ENCODE measurements around the gene MUCL3. TPM values are rescaled to one million over a fixed set of nuclear protein-coding genes. Genes with fewer than 3 reads are reported as not detected.
A peak's percentile ranks its signal among the peaks of the same experiment; 100 is the strongest.

Gene MUCL3
- total RNA-seq, 1 experiment from 2014 or later: 0.15 TPM

DNA sequence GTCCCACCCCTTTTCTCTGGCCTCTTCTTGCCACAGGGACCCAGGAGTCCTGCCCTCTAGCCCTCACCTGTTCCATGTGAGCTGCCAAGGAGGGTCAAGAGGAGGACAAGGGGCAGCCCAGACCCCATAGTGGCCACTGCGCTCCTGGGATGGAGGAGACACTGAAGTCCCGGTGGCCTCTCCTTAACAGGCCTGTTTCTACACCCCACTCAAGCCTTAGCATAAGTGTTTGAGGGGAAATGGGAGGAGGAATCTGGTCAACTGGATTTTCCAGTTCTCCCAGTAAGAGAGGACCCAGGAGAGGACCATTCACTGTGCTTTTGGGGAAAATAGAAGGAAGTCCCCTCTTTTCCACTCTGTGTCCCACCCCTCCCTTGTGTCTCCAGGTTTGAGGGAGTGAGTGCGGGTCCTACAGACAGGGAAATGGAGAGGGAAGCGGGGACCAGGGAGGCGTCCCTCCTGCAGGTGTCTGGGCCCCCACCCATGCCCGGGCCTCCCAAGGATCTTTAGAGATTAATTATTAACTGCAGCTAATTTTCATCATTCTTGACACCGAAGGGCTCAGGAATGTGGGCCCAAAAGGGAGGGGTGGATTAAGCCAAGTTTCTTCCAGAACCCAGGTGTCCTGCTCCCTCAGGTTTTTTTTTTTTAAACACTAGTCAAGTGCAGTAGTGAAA is 8.7 kb upstream of the MUCL3 start, which contains the start of gene SFTA2:
SFTA2 (minus strand) TSS at position 202 of the 677 bp plus-strand sequence; CDS start at position 128, 74 bp downstream.
- Histone ChIP-seq H3K27me3 (ENCODE audit: insufficient read depth, low read length) (no peaks in the 10 kb centered on the region), H3K9me3 (ENCODE audit: control insufficient read depth in 1 of 2, insufficient read depth in 1 of 2, low read depth in 1 of 2, low read length in 2 of 2) (peaks cover 0 to 11% of the 10 kb centered on the region in 2 experiments; a peak in 1 of 4 replicates), H3K4me1 (ENCODE audit: control insufficient read depth in 1 of 2, insufficient read depth in 2 of 2, low read length in 2 of 2) (peaks cover 7 to 13% of the 10 kb centered on the region in 2 experiments; a peak in 3 of 4 replicates), H4K20me1 (ENCODE audit: insufficient read depth) (no peaks in the 10 kb centered on the region), H3K36me3 (ENCODE audit: control insufficient read depth in 1 of 2, insufficient read depth in 2 of 2, low read length in 2 of 2) (no peaks in the 10 kb centered on the region), H3K9me2 (ENCODE audit: insufficient read depth) (no peaks in the 10 kb centered on the region), H3K4me3 (replicated peaks in 1 of 2; ENCODE audit: low read depth in 1 of 2, low read length in 2 of 2) (no peak within 1 kb of the TSS), H2AFZ (ENCODE audit: low read depth, low read length, poor library complexity, severe bottlenecking) (no peak within 1 kb of the TSS), H3K9ac (ENCODE audit: low read length) (no peak within 1 kb of the TSS), H3K4me2 (ENCODE audit: low read length) (peak within 1 kb of the TSS; percentile 43), H3K79me2 (ENCODE audit: insufficient read depth, low read length) (no peaks in the 10 kb centered on the region), H3K27ac (ENCODE audit: low read depth, low read length) (no peak within 1 kb of the TSS)
- no peak for ATAC-seq
- no peak for DNase-seq (ENCODE audit: low read depth, low spot score)
- ChIA-PET CTCF (interaction anchor here (0.7 to 1.6 kb wide), 3 partner anchors 8 to 17 kb away, joined by 3 to 6 read pairs (median 5); partner anchors contain the start of gene MUCL3), POLR2A (no interaction called here), RAD21 (ENCODE audit: low non-redundant PET in 1 of 2, low total read pairs in 2 of 2, uncharacterized antibody in 2 of 2, unreplicated experiment in 2 of 2) (no interaction called here)
- TF ChIP-seq POLR2AphosphoS5 (IDR thresholded peaks at IDR 0.05; ENCODE audit: low read depth, low read length) (no peak), ZNF274 (IDR thresholded peaks at IDR 0.05; ENCODE audit: low read depth, low read length) (no peak)
- TF ChIP-seq, protein P1, sequence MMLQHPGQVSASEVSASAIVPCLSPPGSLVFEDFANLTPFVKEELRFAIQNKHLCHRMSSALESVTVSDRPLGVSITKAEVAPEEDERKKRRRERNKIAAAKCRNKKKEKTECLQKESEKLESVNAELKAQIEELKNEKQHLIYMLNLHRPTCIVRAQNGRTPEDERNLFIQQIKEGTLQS (IDR thresholded peaks at IDR 0.05): no peak
- BruUV-seq (replicated peaks): no TSS peak
- intact Hi-C loops (cut with micrococcal nuclease): no loop called here

DNA sequence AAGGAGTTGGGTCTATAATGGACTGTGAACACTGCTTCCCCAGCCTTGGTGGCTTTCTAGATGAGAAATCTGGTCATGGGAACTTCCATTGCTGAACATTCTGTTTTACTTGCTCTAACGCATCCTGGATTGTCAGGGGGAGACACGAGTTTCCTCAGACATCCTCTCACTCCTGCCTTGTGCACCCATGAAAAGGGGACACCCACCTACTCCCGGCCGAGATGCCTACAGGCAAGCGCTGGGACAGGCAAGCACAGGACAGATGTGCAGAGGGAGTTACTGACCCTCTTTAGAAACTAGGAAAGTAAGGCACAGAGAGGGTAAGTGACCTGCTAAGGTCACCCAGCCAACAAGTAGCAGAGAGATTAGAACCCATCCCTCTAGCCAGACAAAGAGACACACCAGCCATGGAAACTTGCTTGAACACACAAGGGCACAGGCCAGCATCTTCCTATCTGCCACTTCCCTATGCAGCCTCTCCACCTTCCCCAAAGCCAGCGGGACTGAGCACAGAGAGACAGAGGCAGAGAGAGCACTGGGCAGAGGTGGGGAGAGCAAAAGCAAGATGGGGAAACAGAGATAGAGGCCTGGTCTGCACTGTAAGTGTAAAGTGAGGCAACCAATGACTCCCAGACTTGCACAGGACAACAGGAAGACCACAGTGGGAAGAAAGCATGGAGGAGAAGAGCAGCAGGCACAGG is 8.0 kb upstream of the MUCL3 start:
- RAD21 ChIA-PET (ENCODE audit: low non-redundant PET in 1 of 2, low total read pairs in 2 of 2, uncharacterized antibody in 2 of 2, unreplicated experiment in 2 of 2): no interaction called here
- TF ChIP-seq, protein P2, sequence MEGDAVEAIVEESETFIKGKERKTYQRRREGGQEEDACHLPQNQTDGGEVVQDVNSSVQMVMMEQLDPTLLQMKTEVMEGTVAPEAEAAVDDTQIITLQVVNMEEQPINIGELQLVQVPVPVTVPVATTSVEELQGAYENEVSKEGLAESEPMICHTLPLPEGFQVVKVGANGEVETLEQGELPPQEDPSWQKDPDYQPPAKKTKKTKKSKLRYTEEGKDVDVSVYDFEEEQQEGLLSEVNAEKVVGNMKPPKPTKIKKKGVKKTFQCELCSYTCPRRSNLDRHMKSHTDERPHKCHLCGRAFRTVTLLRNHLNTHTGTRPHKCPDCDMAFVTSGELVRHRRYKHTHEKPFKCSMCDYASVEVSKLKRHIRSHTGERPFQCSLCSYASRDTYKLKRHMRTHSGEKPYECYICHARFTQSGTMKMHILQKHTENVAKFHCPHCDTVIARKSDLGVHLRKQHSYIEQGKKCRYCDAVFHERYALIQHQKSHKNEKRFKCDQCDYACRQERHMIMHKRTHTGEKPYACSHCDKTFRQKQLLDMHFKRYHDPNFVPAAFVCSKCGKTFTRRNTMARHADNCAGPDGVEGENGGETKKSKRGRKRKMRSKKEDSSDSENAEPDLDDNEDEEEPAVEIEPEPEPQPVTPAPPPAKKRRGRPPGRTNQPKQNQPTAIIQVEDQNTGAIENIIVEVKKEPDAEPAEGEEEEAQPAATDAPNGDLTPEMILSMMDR (IDR thresholded peaks at IDR 0.05 in 2 of 3, conservative IDR thresholded peaks at IDR 0.05 in 1 of 3; ENCODE audit: borderline replicate concordance in 1 of 3, insufficient read depth in 1 of 3, low read depth in 2 of 3, low read length in 2 of 3): no peak
- TF ChIP-seq, protein P3, sequence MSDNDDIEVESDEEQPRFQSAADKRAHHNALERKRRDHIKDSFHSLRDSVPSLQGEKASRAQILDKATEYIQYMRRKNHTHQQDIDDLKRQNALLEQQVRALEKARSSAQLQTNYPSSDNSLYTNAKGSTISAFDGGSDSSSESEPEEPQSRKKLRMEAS (IDR thresholded peaks at IDR 0.05): no peak
- TF ChIP-seq YY1 (IDR thresholded peaks at IDR 0.05; ENCODE audit: extremely low read depth, insufficient replicate concordance, low read depth, low read length) (no peak), ZNF274 (IDR thresholded peaks at IDR 0.05; ENCODE audit: low read depth, low read length) (no peak), SRF (IDR thresholded peaks at IDR 0.05; ENCODE audit: low read depth) (no peak), SIN3A (IDR thresholded peaks at IDR 0.05; ENCODE audit: low read depth) (no peak), POLR2AphosphoS5 (IDR thresholded peaks at IDR 0.05; ENCODE audit: low read depth, low read length) (no peak), CEBPB (IDR thresholded peaks at IDR 0.05; ENCODE audit: low read depth) (no peak), SP1 (IDR thresholded peaks at IDR 0.05; ENCODE audit: low read depth) (no peak), POLR2A (IDR thresholded peaks at IDR 0.05; ENCODE audit: borderline replicate concordance, extremely low read depth, insufficient read depth, insufficient read length) (no peak), ZFX (IDR thresholded peaks at IDR 0.05) (no peak), JUND (IDR thresholded peaks at IDR 0.05) (no peak), EZH2 (IDR thresholded peaks at IDR 0.05) (no peak), RAD21 (IDR thresholded peaks at IDR 0.05; ENCODE audit: low read depth) (no peak), CBX3 (IDR thresholded peaks at IDR 0.05; ENCODE audit: low read depth) (no peak)
- TF ChIP-seq, protein P1 (IDR thresholded peaks at IDR 0.05): no peak

More for the DNA sequence above, 8.0 kb upstream of the MUCL3 start:
- no peaks in the 10 kb centered on the region for H3K36me3 ChIP-seq (ENCODE audit: control insufficient read depth in 1 of 2, insufficient read depth in 2 of 2, low read length in 2 of 2)
- peaks cover 0 to 11% of the 10 kb centered on the region in 2 experiments; a peak in 1 of 4 replicates for H3K9me3 ChIP-seq (ENCODE audit: control insufficient read depth in 1 of 2, insufficient read depth in 1 of 2, low read depth in 1 of 2, low read length in 2 of 2)
- no peak overlapping the region for H3K27ac ChIP-seq (ENCODE audit: low read depth, low read length)
- POLR2A ChIA-PET: no interaction called here
- no peak for DNase-seq (ENCODE audit: low read depth, low spot score)
- H3K27me3 ChIP-seq (ENCODE audit: insufficient read depth, low read length): no peaks in the 10 kb centered on the region
- no peaks in the 10 kb centered on the region for H3K79me2 ChIP-seq (ENCODE audit: insufficient read depth, low read length)
- peak overlapping the region; percentile 43; the same call in 1 of the 2 replicates for H3K4me2 ChIP-seq (ENCODE audit: low read length)
- BruUV-seq (replicated peaks): no TSS peak
- no peak for ATAC-seq
- CTCF ChIA-PET: interaction anchor here (1.3 to 1.6 kb wide), 2 partner anchors 10 to 17 kb away, joined by 5 to 6 read pairs; no protein-coding TSS in a partner anchor
- intact Hi-C loops (cut with micrococcal nuclease): no loop called here
- H3K4me3 ChIP-seq (replicated peaks in 1 of 2; ENCODE audit: low read depth in 1 of 2, low read length in 2 of 2): no peak overlapping the region
- H2AFZ ChIP-seq (ENCODE audit: low read depth, low read length, poor library complexity, severe bottlenecking): no peak overlapping the region
- H3K4me1 ChIP-seq (ENCODE audit: control insufficient read depth in 1 of 2, insufficient read depth in 2 of 2, low read length in 2 of 2): peaks cover 7 to 13% of the 10 kb centered on the region in 2 experiments; a peak in 3 of 4 replicates
- H4K20me1 ChIP-seq (ENCODE audit: insufficient read depth): no peaks in the 10 kb centered on the region
- no peaks in the 10 kb centered on the region for H3K9me2 ChIP-seq (ENCODE audit: insufficient read depth)
- H3K9ac ChIP-seq (ENCODE audit: low read length): no peak overlapping the region
